Measurements from ENCODE around the gene CD6.

CD6 gene

GRCh38 chr11:60927061-60927592, 44.4 kb upstream of the CD6 start:
- peaks cover 15% of the 10 kb centered on the region for H3K36me3 ChIP-seq (ENCODE audit: control insufficient read depth, low read length)
- H3K4me2 ChIP-seq (ENCODE audit: low read length): no peak overlapping the region
- no peak for TF ChIP-seq EZH2phosphoT487 (IDR thresholded peaks at IDR 0.05; ENCODE audit: borderline replicate concordance, low read length)
- no peak for TF ChIP-seq CTCF (IDR thresholded peaks at IDR 0.05; ENCODE audit: low read depth, low read length, poor library complexity, severe bottlenecking)
- H3F3A ChIP-seq (ENCODE audit: control insufficient read depth, insufficient read depth): peaks cover 13% of the 10 kb centered on the region
- no peaks in the 10 kb centered on the region for H3K9me3 ChIP-seq (ENCODE audit: control insufficient read depth, insufficient read depth, low read length)
- H3K9me2 ChIP-seq (replicated peaks; ENCODE audit: control insufficient read depth, low read length): no peaks in the 10 kb centered on the region
- H3K27ac ChIP-seq (ENCODE audit: low read depth, low read length): no peak overlapping the region
- H3K4me1 ChIP-seq (ENCODE audit: control insufficient read depth, low read length): peaks cover 39% of the 10 kb centered on the region
- H4K20me1 ChIP-seq (ENCODE audit: control insufficient read depth, insufficient read depth, low read depth, low read length): no peaks in the 10 kb centered on the region
- H3K79me2 ChIP-seq (ENCODE audit: control insufficient read depth, low read length): no peaks in the 10 kb centered on the region
- H3K4me3 ChIP-seq (ENCODE audit: low read length): no peak overlapping the region
- H3K27me3 ChIP-seq (ENCODE audit: control insufficient read depth, low read length): peaks cover 7% of the 10 kb centered on the region

DNA sequence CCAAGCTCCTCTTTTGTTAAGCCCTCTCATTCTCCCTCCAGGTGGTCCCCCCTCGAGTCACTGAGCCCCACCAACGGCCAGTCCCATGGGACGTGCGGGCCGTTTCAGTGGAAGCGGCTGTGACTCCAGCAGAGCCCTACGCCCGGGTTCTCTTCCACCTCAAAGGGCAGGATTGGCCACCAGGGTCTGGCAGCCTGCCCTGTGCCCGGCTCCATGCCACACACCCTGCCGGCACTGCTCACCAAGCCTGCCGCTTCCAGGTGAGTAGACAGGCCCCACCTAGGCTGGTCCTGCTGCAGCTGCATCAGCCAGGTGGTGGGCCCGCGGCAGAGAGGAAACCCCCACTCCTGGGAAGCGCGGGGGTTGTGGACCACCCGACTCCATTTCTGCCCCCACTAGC, 43.9 kb upstream of the CD6 start:
- Histone ChIP-seq H3K4me3 (ENCODE audit: low read length) (no peak overlapping the region), H3K36me3 (ENCODE audit: control insufficient read depth, low read length) (peaks cover 10% of the 10 kb centered on the region), H3K27ac (ENCODE audit: low read depth, low read length) (no peak overlapping the region), H3K27me3 (ENCODE audit: control insufficient read depth, low read length) (peaks cover 7% of the 10 kb centered on the region), H3K4me2 (ENCODE audit: low read length) (no peak overlapping the region), H3K4me1 (ENCODE audit: control insufficient read depth, low read length) (peaks cover 44% of the 10 kb centered on the region), H4K20me1 (ENCODE audit: control insufficient read depth, insufficient read depth, low read depth, low read length) (no peaks in the 10 kb centered on the region), H3F3A (ENCODE audit: control insufficient read depth, insufficient read depth) (peaks cover 18% of the 10 kb centered on the region), H3K9me3 (ENCODE audit: control insufficient read depth, insufficient read depth, low read length) (no peaks in the 10 kb centered on the region), H3K79me2 (ENCODE audit: control insufficient read depth, low read length) (no peaks in the 10 kb centered on the region), H3K9me2 (replicated peaks; ENCODE audit: control insufficient read depth, low read length) (no peaks in the 10 kb centered on the region)
- TF ChIP-seq CTCF (IDR thresholded peaks at IDR 0.05; ENCODE audit: low read depth, low read length, poor library complexity, severe bottlenecking): no peak
- TF ChIP-seq EZH2phosphoT487 (IDR thresholded peaks at IDR 0.05; ENCODE audit: borderline replicate concordance, low read length): no peak

GRCh38 chr11:60928563-60929001, 42.9 kb upstream of the CD6 start:
- peaks cover 24% of the 10 kb centered on the region for H3F3A ChIP-seq (ENCODE audit: control insufficient read depth, insufficient read depth)
- H3K9me3 ChIP-seq (ENCODE audit: control insufficient read depth, insufficient read depth, low read length): no peaks in the 10 kb centered on the region
- H4K20me1 ChIP-seq (ENCODE audit: control insufficient read depth, insufficient read depth, low read depth, low read length): no peaks in the 10 kb centered on the region
- no peak overlapping the region for H3K27ac ChIP-seq (ENCODE audit: low read depth, low read length)
- TF ChIP-seq CTCF (IDR thresholded peaks at IDR 0.05; ENCODE audit: low read depth, low read length, poor library complexity, severe bottlenecking) (no peak), EZH2phosphoT487 (IDR thresholded peaks at IDR 0.05; ENCODE audit: borderline replicate concordance, low read length) (no peak)
- no peaks in the 10 kb centered on the region for H3K9me2 ChIP-seq (replicated peaks; ENCODE audit: control insufficient read depth, low read length)
- H3K27me3 ChIP-seq (ENCODE audit: control insufficient read depth, low read length): peaks cover 7% of the 10 kb centered on the region
- no peaks in the 10 kb centered on the region for H3K79me2 ChIP-seq (ENCODE audit: control insufficient read depth, low read length)
- H3K4me1 ChIP-seq (ENCODE audit: control insufficient read depth, low read length): peaks cover 52% of the 10 kb centered on the region
- peaks cover 4% of the 10 kb centered on the region; the same call in 1 of the 2 replicates for H3K36me3 ChIP-seq (ENCODE audit: control insufficient read depth, low read length)
- H3K4me2 ChIP-seq (ENCODE audit: low read length): no peak overlapping the region
- no peak overlapping the region for H3K4me3 ChIP-seq (ENCODE audit: low read length)
